Measurements from ENCODE around the gene CBFA2T3.

CBFA2T3 gene

DNA sequence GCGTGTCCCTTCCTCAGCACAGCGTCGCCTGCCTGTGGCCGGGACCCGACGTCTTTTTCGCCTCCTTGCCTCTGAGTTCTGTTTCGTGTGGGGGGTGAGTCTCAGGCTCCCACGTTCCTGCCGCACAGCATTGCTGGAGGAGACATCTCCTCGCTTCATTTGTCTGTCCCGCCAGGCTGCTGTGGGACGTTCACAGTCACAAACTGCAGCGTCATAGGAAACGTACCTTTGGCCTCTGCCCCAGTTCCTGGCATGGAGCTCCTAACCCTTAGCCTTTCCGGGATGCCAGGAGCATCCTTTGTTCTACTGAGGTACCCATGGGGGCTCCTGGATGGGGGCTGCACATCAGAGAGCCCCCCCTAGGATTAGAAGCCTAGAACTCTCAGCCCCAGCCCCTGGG is 18.2 kb upstream of the CBFA2T3 start:
- DNase-seq: no peak

GRCh38 chr16:88994695-88995094 is 17.7 kb upstream of the CBFA2T3 start:
- no peak for DNase-seq

DNA sequence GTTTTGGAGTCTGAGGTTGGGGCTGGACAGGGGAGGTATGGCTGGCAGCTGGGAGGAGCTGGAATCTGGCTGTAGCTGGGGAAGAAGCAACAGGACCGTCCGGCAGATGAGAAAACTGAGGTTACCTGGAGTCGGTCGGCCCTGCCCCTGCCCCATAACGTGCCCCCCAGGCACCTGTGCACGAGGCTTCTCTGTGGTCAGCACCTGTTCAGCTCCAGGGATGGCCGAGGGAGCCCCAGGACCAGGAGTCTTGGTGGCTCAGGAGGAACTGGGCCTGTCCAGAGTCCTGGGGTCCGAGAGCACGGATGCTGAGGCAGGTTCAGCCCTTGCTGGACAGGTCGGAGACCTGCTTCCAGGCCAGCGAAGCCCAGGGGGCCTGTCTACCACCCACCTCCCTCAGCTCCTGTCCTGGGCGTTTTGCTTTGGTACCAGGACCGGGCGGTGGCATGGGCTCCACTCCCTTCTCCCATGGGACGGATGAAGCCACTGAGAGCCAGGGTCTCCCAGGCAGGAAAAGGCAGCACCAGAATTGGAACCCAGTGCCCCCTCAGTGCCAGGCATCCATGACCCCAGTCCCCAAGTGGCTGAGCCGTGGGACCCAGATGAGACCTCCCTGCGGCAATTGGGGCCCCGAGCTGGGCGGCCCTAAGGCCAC is 17.1 kb upstream of the CBFA2T3 start:
- DNase-seq: no peak

- DNase-seq: no peak
Observed at GRCh38 chr16:88993166-88993761, 16.3 kb upstream of the CBFA2T3 start.

DNA sequence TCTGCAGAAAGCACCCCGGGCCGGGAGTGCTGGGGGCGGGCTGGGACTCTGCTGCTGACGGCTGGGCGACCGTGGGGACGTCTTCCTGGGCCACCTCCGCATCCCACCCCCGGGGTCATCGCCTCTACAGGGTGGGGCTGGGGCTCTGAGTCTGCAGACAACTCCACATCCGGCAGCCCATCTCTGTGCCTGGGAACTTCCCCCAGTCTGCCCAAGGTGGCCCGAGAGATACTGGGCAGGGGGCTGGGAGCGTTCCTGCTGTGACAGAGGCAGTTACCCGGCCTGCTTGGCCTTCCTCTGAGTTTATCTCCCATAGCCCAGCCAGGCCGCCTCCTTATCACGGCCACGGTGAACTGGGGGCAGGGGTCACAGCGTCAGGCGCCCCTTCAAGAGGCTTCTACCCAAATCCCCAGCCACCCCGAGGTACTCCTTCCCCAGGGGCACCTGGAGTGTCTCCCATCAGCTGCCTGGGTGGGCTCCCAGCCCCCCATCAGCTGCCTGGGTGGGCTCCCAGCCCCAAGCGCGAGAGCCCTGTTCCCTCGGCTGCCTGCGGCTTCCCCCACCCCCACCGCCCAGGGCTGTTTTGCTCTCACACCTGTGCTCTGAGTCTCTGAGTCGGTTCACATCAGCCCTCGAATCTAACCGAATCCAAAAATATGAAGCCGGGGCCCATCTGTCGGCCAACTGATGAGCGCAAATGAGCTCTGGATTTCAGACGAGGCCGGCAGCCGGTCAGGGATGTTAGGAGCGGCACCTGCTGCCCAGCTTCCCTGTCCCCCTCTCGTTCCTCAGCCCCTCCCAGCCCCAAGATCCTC is 15.6 kb upstream of the CBFA2T3 start:
- no peak for DNase-seq

DNA sequence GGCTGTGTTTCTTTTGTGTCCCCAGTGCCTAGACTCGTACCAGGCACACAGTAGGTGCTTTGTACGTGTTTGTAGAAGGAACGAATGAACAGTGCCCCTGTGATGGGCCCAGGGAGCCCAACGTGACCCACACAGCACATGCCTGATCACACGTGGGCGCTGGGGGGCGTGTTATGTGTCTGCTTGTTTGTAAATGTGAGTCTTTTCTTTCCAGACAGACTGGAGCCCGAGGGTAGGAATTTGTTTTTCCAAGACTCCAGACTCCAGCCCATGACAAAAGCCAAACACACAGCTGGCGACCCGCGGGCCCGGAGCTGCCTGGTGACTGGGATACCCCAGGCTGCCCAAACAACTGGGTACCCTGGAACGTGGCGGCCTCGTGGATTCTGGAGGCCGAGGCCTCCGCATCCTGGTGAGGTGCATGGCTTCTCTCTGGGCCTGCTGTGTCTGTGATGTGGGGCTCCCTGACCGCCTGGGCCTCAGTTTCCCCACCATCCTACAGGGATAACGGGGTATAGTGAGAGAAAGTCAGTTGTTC is 14.9 kb upstream of the CBFA2T3 start:
- DNase-seq: no peak

DNA sequence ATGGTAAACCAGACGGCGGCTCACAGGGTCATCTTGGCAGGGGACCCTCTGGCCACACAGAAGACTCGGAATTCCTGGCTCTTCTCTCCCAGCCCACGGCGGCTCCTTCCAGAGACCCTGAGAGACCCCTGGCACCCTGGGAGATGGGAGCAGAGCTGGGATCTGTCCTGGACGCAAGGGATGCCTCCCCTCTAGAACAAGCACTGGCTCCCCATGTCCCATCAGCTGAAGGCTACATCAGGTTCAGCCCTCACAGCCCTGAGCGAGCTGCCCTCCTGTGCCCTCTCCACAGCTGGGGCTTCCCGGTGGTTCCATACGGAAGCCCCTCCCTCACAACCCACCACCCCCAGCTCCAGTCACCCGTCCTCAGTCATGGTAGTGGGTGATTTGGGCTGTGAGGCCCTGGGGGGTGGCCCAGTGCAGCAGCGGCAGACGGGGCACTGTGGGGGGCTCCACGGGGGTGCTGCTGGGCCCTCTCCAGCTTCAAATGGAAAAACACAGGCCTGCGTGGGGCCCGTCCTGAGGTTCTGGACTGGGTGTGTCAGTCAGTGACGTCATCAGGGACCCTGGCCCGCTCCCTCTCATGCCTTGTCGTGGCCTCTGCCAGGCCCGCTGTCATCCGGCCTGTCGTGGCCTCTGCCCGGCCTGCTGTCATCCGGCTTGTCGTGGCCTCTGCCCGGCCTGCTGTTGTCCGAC is 13.0 kb upstream of the CBFA2T3 start:
- no peak for DNase-seq

- no peak for DNase-seq
Observed at GRCh38 chr16:88988980-88989811, 12.2 kb upstream of the CBFA2T3 start.

GRCh38 chr16:88985521-88985920 is 8.5 kb upstream of the CBFA2T3 start:
- no peak for DNase-seq

DNA sequence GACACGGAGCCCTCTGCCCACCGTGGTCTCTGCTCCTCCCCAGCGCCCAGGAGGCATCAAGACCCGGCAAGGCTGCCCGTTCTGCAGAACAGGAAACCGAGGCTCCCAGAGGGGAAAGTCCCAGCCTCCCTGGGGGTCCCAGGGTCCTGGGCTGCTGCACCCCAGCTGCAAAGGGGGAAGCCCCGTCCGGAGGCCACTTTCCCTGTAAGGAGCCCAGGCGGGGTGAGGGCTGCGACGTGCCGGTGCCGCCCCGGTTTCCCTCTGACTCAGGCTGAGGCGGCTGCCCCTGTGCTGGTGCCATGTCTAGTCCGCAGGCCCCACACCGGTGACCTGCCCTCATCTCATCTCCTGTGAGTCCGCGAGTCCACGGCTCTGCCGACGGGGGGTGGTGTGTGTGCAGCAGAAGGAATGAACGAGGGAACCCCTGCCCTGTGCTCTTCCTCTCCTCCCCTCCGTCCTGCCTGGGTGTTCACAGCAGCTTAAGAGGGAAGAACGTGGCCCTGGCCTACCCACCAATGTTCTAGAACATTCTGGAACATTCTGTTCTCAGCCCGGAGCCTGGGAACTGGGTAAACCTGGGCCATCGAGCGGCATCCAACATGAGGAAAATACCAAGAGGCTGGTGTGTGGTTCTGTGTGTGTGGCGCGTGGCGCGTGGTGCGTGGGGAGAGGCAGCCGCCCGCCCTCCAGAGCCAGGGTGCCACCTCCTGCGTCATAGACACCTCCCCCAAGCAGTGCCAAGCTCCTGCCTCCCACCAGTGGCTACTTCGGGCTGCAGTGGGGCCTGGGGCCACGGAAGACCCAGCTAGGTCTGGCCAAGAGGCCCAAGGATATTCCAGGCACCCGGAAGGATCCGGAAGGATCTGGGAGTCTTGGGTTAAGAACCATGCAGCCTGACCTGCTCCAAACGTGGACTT is 7.0 kb upstream of the CBFA2T3 start:
- no peak for DNase-seq

- DNase-seq: no peak
Observed at GRCh38 chr16:88983165-88983564, 6.2 kb upstream of the CBFA2T3 start.

- DNase-seq: no peak
Observed at GRCh38 chr16:88982286-88983084, 5.5 kb upstream of the CBFA2T3 start.

DNA sequence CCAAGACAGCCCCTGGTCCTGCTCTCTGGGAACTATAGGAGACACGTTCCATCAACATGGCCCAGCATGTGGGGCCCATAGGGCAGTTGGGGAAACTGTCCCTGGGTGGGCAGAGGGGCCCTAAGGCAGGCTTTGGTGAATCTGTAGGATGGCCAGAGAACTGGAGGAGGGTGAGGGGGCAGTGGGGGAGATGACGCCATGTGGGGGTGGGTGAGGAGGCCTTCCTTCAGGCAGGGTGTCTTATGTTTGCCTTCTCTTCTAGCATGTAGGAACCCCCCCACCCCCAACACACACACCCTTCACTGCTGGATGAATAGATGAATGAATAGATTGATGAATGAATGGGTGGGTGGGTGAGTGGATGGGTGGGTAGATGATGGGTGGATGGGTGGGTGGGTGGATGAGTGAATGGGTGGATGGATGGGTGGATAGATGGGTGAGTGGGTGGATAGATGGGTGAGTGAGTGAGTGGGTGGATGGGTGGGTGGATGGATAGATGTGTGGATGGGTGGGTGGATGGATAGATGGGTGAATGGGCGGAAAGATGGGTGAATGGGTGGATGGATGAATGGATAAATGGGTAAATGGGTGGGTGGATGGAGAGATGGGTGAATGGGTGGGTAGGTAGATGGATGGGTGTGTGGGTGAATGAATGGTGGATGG is 2.5 kb upstream of the CBFA2T3 start:
- DNase-seq: no peak

GRCh38 chr16:88978608-88979346 is 1.8 kb upstream of the CBFA2T3 start:
- DNase-seq: no peak

- DNase-seq: no peak
Observed at GRCh38 chr16:88977812-88978607, 1.0 kb upstream of the CBFA2T3 start.

DNA sequence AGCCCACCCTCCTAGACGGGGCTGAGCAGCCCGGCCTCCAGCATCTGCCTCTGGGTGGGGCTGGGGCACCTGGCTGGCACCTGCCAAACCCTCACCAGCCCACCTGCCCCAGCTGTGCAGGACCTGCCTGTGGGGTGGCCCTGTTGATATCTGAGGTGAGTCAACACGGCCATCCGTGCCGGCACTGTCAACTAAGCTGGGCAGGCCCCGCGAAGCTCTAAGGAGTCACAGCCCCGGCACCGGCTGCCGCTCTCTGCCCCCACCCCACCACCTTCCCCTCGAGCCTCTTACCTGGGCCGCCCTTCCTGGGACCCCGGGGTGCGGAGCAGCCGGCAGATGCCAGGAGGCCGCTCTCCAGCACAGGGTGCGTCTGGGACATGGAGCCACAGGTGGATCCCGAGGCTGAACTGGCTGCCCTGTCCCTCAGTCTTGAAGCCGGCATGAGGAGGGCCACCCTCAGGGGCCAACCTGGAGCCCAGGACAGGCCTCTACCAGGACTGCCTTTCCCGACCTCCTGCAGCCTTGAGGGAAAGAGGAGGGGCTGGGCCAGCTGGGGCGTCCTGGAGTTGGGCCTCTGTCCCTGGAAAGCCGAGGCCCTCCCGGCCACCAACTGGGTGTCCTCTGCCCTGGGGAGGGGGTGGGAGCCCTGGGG is 515 bp downstream of the CBFA2T3 start:
- no peak for DNase-seq

- DNase-seq: no peak
Observed at GRCh38 chr16:88975511-88976061, 1.4 kb downstream of the CBFA2T3 start.

Data from CD4-positive, alpha-beta T cell treated with Interleukin-10 for 1 hour (primary cell).